ENCODE results near the gene MSH3.
"Not testable (repeated sequence)": the region's sequence is repeated elsewhere in the genome, so short reads cannot be mapped to it uniquely, and the experiment has no call there.

The MSH3 gene

DNA sequence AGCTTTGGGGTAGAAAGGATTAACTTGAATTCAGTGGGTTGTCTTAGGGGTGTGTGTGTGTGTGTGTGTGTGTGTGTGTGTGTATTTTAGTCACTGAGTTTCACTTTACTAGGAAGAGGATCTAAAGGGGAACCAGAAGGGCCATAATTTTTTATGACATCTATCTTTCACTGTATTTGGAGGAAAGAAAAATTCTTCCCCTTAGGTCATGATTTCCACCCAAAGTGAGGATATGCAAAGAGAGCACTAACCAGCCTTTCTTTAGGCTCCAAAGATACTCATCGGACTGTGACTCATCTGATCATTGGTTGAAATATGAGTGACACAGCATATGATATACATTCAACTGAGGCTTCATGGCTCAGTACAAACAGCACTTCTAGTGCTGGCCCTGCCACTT is 230.5 kb downstream of the MSH3 start:
- no peak for DNase-seq (ENCODE audit: low read depth in 2 of 2, low spot score in 1 of 2)

DNA sequence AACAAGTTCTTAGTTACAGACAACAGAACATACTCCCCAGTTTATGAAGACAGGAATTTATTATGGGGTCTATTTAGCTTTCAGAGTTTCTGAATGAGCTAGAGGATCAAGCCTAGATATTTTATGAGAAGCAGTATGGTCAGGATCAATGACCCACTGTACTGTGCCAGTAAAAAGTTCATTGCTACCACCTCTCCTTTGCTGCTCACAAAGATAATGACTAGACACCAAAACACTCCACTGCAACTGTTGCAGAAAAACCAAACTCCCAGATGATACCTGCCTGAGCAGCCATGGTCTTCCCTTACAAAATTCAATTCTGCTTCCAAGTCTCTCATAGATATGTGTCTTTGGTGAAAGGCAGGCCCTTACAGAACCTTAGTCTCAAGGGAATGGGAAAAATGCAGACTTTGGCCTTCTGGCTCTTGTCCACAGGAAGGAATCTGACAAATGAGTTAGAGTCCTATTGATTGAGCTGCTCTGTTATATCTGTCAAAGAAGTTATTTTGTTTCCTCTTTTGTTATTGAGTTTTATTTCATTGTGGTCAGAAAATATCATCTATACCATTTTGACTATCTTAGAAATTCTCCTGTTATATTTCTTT is 231.0 kb downstream of the MSH3 start:
- DNase-seq (ENCODE audit: low read depth in 2 of 2, low spot score in 1 of 2): no peak

GRCh38 chr5:80894083-80894482 is 239.6 kb downstream of the MSH3 start:
- no peak for DNase-seq (ENCODE audit: low read depth in 2 of 2, low spot score in 1 of 2)

DNA sequence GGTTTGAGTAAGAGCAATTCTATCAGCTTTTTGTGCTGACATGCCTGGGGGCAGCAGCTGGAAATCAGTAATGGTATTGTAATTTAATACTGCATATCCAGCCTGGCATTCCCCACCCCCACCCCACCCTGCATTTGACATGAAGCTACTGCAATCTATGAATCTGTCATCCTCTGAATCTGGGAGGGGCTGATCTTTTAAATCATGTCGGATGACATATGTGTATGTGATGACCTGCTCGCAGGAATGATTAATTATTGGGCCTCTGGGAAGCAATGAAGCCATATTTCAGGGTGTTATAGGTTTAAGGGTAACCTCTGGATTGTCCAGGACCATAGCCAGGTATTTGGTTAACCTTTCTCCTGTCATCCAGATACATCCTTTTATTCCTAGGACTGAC is 241.1 kb downstream of the MSH3 start:
- no peak for DNase-seq (ENCODE audit: low read depth in 2 of 2, low spot score in 1 of 2)

DNA sequence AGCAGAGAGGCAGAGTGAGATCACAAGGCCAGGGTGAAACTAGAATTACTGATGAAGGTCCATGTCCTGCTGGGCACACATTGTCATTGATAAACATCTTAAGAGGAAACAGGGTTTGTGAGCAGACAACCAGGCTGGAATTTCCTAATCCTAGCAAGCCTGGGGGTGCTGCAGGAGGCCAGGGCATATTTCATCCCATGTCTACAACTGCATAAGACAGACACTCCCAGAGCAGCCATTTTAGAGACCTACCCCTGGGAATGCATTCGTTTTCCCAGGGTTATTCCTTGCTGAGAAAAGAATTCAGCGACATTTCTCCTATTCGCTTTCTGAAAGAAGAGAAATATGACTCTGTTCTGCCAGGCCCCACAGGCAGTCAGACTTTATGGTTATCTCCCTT is 248.2 kb downstream of the MSH3 start:
- not testable (repeated sequence) for DNase-seq (ENCODE audit: low read depth in 2 of 2, low spot score in 1 of 2)

- no peak for DNase-seq (ENCODE audit: low read depth in 2 of 2, low spot score in 1 of 2)
These were observed 250.2 kb downstream of the MSH3 start for GRCh38 chr5:80904533-80905187.

- DNase-seq (ENCODE audit: low read depth in 2 of 2, low spot score in 1 of 2): no peak
These were observed 251.0 kb downstream of the MSH3 start for GRCh38 chr5:80905405-80905804.

GRCh38 chr5:80912479-80912878 is 258.0 kb downstream of the MSH3 start:
- DNase-seq (ENCODE audit: low read depth in 2 of 2, low spot score in 1 of 2): no peak

- DNase-seq (ENCODE audit: low read depth in 2 of 2, low spot score in 1 of 2): no peak
These were observed 261.3 kb downstream of the MSH3 start for GRCh38 chr5:80915716-80916115.

DNA sequence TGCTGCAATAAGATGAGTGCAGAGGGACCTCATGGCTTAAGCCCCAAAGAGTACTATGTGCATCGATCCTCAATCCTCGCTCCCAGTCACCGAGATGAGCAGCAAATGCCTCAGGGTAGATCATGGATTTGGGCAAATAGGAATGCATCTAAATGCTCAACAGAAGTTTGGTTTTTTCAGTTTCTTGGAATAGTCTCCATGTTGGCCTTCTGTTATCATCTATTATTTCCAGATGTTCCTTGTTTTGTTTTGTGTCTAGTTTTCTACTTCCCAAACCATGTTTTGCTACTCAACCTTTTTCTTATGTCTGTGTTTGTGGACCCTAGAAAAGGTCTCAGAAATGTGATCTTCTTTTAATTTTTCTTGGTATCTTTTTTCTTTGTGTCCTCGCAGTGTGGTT is 262.2 kb downstream of the MSH3 start:
- DNase-seq (ENCODE audit: low read depth in 2 of 2, low spot score in 1 of 2): no peak

- DNase-seq (ENCODE audit: low read depth in 2 of 2, low spot score in 1 of 2): no peak
These were observed 263.2 kb downstream of the MSH3 start for GRCh38 chr5:80917631-80918030.

DNA sequence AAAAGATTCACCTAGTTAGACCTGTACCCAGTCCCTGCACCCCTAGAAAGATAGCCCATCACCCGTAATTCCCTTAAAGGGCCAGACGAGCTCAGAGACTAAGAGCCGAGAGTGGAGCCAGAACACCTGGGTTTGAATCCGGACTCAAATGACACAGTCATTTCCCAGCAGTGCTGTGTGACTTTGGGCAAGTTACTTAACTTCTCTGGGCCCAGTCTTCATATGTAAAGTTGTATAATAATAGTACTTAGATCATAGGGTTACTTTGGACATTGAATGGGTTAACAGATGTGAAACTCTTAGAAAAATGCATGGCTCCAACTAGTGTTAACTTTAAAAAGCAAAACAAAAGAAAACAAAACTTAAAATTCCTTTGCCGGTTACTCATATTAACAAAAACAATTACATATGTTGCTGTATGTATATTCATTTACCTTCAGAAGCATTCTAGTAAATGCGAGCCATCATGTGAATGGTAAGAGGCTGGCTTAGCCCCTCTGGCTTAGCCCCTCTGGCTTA is 265.3 kb downstream of the MSH3 start:
- DNase-seq (ENCODE audit: low read depth in 2 of 2, low spot score in 1 of 2): no peak

DNA sequence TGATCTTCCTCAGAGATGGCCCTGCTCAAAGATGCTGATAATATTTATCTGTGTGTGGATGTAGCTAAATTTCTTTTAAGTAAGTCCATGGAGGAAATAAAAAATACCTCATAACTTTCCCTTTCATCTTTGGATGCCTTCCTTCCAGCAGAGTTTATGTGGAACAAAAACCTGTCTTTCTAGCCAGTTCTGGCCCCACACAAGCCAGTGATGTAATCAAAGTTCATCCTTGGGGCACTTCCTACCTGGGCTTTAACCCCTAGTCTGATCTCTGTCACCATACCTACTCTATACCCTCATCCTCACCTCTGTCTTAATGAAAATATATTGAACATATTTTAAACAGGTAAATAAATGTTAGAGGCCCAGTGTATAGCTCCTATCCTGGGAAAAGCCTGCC is 265.9 kb downstream of the MSH3 start:
- DNase-seq (ENCODE audit: low read depth in 2 of 2, low spot score in 1 of 2): no peak

- no peak for DNase-seq (ENCODE audit: low read depth in 2 of 2, low spot score in 1 of 2)
These were observed 266.6 kb downstream of the MSH3 start for GRCh38 chr5:80921026-80921425.

DNA sequence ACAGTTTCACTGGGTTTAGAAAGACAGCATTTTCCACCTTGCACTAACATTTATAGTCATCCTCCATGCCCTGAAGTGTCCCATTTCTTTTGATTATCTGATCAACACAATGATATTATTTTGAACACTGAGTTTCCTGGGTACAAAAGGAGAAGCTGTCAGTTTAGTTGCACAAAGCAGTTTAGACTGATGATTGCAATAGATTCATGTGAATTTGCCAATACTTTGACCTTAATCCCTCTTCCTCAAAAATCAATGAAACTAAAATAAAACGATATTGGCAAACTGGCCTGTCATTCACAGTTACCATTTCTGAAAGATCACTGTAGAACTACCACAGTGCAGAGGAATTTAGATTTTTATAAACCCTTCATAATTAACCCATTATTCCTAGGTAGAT is 271.5 kb downstream of the MSH3 start:
- no peak for DNase-seq (ENCODE audit: low read depth in 2 of 2, low spot score in 1 of 2)
